ENCODE results near the gene TXNRD1.
"Not testable (repeated sequence)": the region's sequence is repeated elsewhere in the genome, so short reads cannot be mapped to it uniquely, and the experiment has no call there.

Gene TXNRD1

GRCh38 chr12:104288635-104289274 lies 73.2 kb downstream of the TXNRD1 start:
- Histone ChIP-seq H3K9ac (ENCODE audit: low read depth, low read length) (peak overlapping the region; percentile 88), H3K9me3 (ENCODE audit: insufficient read depth, low read depth, low read length) (no peaks in the 10 kb centered on the region), H3K36me3 (ENCODE audit: insufficient read depth, low read depth, low read length) (peaks cover 21% of the 10 kb centered on the region), H3K27ac (ENCODE audit: low read length) (peak overlapping the region; percentile 41), H3K4me3 (ENCODE audit: low read length) (peak overlapping the region; percentile 80), H3K4me1 (ENCODE audit: insufficient read depth, low read length) (peaks cover 17% of the 10 kb centered on the region), H3K27me3 (ENCODE audit: insufficient read depth, low read length) (no peaks in the 10 kb centered on the region)

GRCh38 chr12:104290320-104290719 lies 74.7 kb downstream of the TXNRD1 start:
- Histone ChIP-seq H3K27ac (ENCODE audit: low read length) (no peak overlapping the region), H3K36me3 (ENCODE audit: insufficient read depth, low read depth, low read length) (peaks cover 33% of the 10 kb centered on the region), H3K4me1 (ENCODE audit: insufficient read depth, low read length) (peaks cover 17% of the 10 kb centered on the region), H3K4me3 (ENCODE audit: low read length) (0 out of 2 replicates have a peak overlapping the region, but pooled peaks have one; percentile 80), H3K9me3 (ENCODE audit: insufficient read depth, low read depth, low read length) (no peaks in the 10 kb centered on the region), H3K27me3 (ENCODE audit: insufficient read depth, low read length) (no peaks in the 10 kb centered on the region), H3K9ac (ENCODE audit: low read depth, low read length) (no peak overlapping the region)

GRCh38 chr12:104290855-104291254 lies 75.3 kb downstream of the TXNRD1 start:
- H3K27me3 ChIP-seq (ENCODE audit: insufficient read depth, low read length), result no peaks in the 10 kb centered on the region
- H3K4me3 ChIP-seq (ENCODE audit: low read length), result no peak overlapping the region
- peaks cover 17% of the 10 kb centered on the region for H3K4me1 ChIP-seq (ENCODE audit: insufficient read depth, low read length)
- no peak overlapping the region for H3K27ac ChIP-seq (ENCODE audit: low read length)
- H3K9ac ChIP-seq (ENCODE audit: low read depth, low read length), result no peak overlapping the region
- H3K9me3 ChIP-seq (ENCODE audit: insufficient read depth, low read depth, low read length), result no peaks in the 10 kb centered on the region
- H3K36me3 ChIP-seq (ENCODE audit: insufficient read depth, low read depth, low read length), result peaks cover 38% of the 10 kb centered on the region

DNA sequence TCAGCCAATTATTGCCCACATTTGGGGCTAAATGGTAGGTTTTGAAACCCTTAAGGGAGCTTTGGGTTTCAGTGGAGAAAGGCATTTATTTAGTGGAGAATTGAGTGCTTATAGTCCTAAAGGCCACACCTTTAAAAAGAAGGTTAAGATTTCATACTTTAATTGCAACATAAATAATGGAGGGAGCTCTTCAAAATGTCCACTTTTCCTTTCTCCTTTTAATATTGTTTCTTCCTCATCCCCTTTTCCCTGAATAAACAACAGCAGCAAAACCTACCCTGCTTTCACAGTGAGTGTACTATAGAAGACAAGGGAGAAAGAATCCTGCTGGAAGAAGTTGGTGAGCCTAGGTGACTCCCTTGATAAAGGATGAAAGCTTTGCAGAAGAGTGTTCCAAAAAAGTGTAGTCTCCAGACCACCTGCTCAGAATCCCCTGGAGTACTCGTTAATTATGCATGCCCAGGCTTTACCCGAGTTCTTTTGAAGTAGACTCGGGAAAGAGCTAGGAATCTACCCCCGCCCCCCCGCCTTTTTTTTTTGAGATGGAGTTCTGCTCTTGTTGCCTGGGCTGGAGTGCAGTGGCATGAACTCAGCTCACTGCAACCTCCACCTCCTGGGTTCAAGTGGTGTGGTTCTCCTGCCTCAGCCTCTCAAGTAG lies 76.4 kb downstream of the TXNRD1 start:
- H3K9ac ChIP-seq (ENCODE audit: low read depth, low read length), result no peak overlapping the region
- H3K4me3 ChIP-seq (ENCODE audit: low read length), result 0 out of 2 replicates have a peak overlapping the region, but pooled peaks have one; percentile 31
- no peaks in the 10 kb centered on the region for H3K27me3 ChIP-seq (ENCODE audit: insufficient read depth, low read length)
- H3K4me1 ChIP-seq (ENCODE audit: insufficient read depth, low read length), result peaks cover 12% of the 10 kb centered on the region
- peaks cover 48% of the 10 kb centered on the region for H3K36me3 ChIP-seq (ENCODE audit: insufficient read depth, low read depth, low read length)
- no peaks in the 10 kb centered on the region for H3K9me3 ChIP-seq (ENCODE audit: insufficient read depth, low read depth, low read length)
- H3K27ac ChIP-seq (ENCODE audit: low read length), result no peak overlapping the region

- H3K9ac ChIP-seq (ENCODE audit: low read depth, low read length), result no peak overlapping the region
- no peak overlapping the region for H3K27ac ChIP-seq (ENCODE audit: low read length)
- no peak overlapping the region for H3K4me3 ChIP-seq (ENCODE audit: low read length)
- peaks cover 54% of the 10 kb centered on the region for H3K36me3 ChIP-seq (ENCODE audit: insufficient read depth, low read depth, low read length)
- H3K27me3 ChIP-seq (ENCODE audit: insufficient read depth, low read length), result no peaks in the 10 kb centered on the region
- peaks cover 12% of the 10 kb centered on the region for H3K4me1 ChIP-seq (ENCODE audit: insufficient read depth, low read length)
- H3K9me3 ChIP-seq (ENCODE audit: insufficient read depth, low read depth, low read length), result no peaks in the 10 kb centered on the region
Observed at GRCh38 chr12:104292872-104293794, 77.6 kb downstream of the TXNRD1 start.

GRCh38 chr12:104294158-104294859 lies 78.7 kb downstream of the TXNRD1 start:
- not testable (repeated sequence) for H3K4me3 ChIP-seq (ENCODE audit: low read length); H3K9me3 ChIP-seq (ENCODE audit: insufficient read depth, low read depth, low read length); H3K27me3 ChIP-seq (ENCODE audit: insufficient read depth, low read length); H3K27ac ChIP-seq (ENCODE audit: low read length); H3K9ac ChIP-seq (ENCODE audit: low read depth, low read length)
- Histone ChIP-seq H3K36me3 (ENCODE audit: insufficient read depth, low read depth, low read length) (peaks cover 65% of the 10 kb centered on the region), H3K4me1 (ENCODE audit: insufficient read depth, low read length) (peaks cover 12% of the 10 kb centered on the region)

DNA sequence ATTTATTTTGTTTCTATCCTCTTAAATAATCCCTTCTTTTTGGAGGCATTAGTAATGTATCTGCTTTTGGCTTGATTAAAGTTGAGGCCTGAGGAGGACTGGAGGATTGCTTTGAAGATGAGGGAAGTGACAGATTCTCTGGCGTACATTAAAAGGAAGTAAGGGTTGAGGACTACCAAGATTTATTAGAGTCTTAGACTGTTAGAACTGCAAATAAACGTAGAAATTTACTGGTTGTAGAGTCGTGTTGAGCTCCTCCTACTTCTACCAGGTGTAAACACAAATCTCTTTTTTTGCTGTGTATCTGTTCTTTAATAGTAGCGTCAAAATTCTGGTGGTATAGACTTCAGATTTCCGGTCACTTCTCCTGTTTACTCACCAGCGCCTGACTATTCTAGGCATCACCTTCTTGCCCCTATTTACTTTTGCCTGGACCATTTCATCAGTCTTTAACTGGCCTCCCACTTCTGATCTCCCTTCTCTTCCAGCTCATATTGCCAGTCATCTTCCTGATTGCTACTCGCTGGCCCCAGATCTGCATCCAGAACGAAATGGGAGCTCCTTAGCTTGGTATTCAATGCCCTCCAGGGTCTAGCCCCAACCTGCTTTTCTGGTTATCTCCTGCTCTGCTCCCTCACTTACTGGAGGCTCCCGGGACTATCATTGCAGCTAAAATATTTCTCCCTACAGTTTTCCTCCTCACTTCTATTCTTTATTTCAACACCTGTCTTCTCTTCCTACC lies 79.5 kb downstream of the TXNRD1 start:
- H3K4me1 ChIP-seq (ENCODE audit: insufficient read depth, low read length), result peaks cover 12% of the 10 kb centered on the region
- peaks cover 72% of the 10 kb centered on the region for H3K36me3 ChIP-seq (ENCODE audit: insufficient read depth, low read depth, low read length)
- H3K9ac ChIP-seq (ENCODE audit: low read depth, low read length), result no peak overlapping the region; the same call in 1 of the 2 replicates
- H3K27ac ChIP-seq (ENCODE audit: low read length), result no peak overlapping the region
- no peaks in the 10 kb centered on the region for H3K27me3 ChIP-seq (ENCODE audit: insufficient read depth, low read length)
- H3K9me3 ChIP-seq (ENCODE audit: insufficient read depth, low read depth, low read length), result no peaks in the 10 kb centered on the region
- H3K4me3 ChIP-seq (ENCODE audit: low read length), result no peak overlapping the region

GRCh38 chr12:104295954-104296353 lies 80.4 kb downstream of the TXNRD1 start:
- Histone ChIP-seq H3K9me3 (ENCODE audit: insufficient read depth, low read depth, low read length) (no peaks in the 10 kb centered on the region), H3K4me3 (ENCODE audit: low read length) (no peak overlapping the region), H3K27me3 (ENCODE audit: insufficient read depth, low read length) (no peaks in the 10 kb centered on the region), H3K9ac (ENCODE audit: low read depth, low read length) (no peak overlapping the region), H3K27ac (ENCODE audit: low read length) (no peak overlapping the region), H3K36me3 (ENCODE audit: insufficient read depth, low read depth, low read length) (peaks cover 74% of the 10 kb centered on the region), H3K4me1 (ENCODE audit: insufficient read depth, low read length) (peaks cover 12% of the 10 kb centered on the region)

DNA sequence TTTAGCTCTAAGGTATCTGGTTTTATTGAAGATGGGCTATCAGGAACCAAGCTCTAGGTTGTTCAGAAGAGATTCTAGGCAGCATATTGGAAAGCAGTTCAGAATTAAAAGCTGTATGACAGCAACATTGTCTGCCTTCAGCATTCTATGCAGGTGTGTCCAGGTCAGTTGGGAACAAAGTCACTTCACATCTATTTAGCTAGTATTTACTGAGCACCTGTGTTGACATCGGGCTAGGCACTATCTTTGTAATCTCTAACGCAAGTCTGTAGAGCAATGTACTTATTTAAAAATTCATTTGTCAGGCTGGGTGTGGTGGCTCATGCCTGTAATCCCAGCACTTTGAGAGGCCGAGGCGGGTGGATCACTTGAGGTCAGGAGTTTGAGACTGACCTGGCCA lies 81.1 kb downstream of the TXNRD1 start:
- Histone ChIP-seq H3K27me3 (ENCODE audit: insufficient read depth, low read length) (no peaks in the 10 kb centered on the region), H3K9ac (ENCODE audit: low read depth, low read length) (no peak overlapping the region), H3K27ac (ENCODE audit: low read length) (no peak overlapping the region), H3K9me3 (ENCODE audit: insufficient read depth, low read depth, low read length) (no peaks in the 10 kb centered on the region), H3K36me3 (ENCODE audit: insufficient read depth, low read depth, low read length) (peaks cover 70% of the 10 kb centered on the region), H3K4me3 (ENCODE audit: low read length) (no peak overlapping the region), H3K4me1 (ENCODE audit: insufficient read depth, low read length) (peaks cover 10% of the 10 kb centered on the region)

- Histone ChIP-seq H3K27ac (ENCODE audit: low read length) (no peak overlapping the region), H3K9ac (ENCODE audit: low read depth, low read length) (no peak overlapping the region), H3K27me3 (ENCODE audit: insufficient read depth, low read length) (no peaks in the 10 kb centered on the region), H3K36me3 (ENCODE audit: insufficient read depth, low read depth, low read length) (peaks cover 64% of the 10 kb centered on the region), H3K4me3 (ENCODE audit: low read length) (no peak overlapping the region), H3K9me3 (ENCODE audit: insufficient read depth, low read depth, low read length) (no peaks in the 10 kb centered on the region), H3K4me1 (ENCODE audit: insufficient read depth, low read length) (peaks cover 8% of the 10 kb centered on the region; the same call in 1 of the 2 replicates)
Observed at GRCh38 chr12:104297477-104298113, 82.0 kb downstream of the TXNRD1 start.

All from iPS-20b (cell line).